ENCODE results near the gene SWSAP1. TPM values are rescaled to one million over a fixed set of nuclear protein-coding genes. Genes with fewer than 3 reads are reported as not detected.
A peak's percentile ranks its signal among the peaks of the same experiment; 100 is the strongest.
"Not testable (repeated sequence)": the region's sequence is repeated elsewhere in the genome, so short reads cannot be mapped to it uniquely, and the experiment has no call there.

Gene SWSAP1, protein sequence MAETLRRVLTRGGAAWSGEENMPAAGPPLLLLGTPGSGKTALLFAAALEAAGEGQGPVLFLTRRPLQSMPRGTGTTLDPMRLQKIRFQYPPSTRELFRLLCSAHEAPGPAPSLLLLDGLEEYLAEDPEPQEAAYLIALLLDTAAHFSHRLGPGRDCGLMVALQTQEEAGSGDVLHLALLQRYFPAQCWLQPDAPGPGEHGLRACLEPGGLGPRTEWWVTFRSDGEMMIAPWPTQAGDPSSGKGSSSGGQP
- 0.66 and 1.4 TPM in 2 replicates for total RNA-seq (2014; rRNA removed; shearing (Covaris generic))
- 1.2 and 2.5 TPM in 2 replicates for polyA plus RNA-seq (2014; cell fraction: nucleus; rRNA removed)

DNA sequence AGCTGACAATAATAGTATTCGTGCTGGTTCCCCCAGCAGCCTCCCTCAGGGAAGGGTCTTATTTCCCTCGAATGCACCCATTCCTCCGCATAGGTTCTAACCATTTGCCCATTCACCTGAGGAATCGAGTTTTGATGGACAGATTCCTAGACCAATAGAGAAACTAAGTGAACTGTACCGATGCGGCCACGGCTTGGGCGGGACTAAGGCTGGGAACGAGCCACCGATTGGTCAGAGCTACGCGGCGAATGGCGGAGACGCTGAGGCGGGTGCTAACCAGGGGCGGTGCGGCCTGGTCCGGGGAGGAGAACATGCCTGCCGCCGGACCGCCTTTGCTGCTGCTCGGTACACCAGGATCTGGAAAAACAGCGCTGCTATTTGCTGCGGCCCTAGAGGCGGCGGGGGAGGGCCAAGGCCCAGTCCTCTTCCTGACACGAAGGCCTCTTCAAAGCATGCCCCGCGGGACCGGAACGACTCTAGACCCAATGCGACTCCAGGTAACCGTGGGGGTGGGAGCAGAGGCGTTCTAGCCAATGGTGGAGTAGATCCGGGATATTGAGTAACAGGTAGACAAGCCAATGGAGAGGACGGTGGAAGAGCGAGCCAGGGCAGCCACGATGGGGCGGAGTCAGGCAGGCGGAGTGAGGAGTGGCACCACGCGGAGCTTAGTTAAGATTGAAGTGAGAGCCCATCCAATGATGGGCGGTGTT is at the start of gene SWSAP1:
Gene SWSAP1, plus strand, starts transcription at position 234 of the 710 bp plus-strand sequence. Its CDS starts 15 bp downstream, at position 249.
- peak; percentile 99 for DNase-seq (ENCODE audit: extremely low read depth, low read depth)

DNA sequence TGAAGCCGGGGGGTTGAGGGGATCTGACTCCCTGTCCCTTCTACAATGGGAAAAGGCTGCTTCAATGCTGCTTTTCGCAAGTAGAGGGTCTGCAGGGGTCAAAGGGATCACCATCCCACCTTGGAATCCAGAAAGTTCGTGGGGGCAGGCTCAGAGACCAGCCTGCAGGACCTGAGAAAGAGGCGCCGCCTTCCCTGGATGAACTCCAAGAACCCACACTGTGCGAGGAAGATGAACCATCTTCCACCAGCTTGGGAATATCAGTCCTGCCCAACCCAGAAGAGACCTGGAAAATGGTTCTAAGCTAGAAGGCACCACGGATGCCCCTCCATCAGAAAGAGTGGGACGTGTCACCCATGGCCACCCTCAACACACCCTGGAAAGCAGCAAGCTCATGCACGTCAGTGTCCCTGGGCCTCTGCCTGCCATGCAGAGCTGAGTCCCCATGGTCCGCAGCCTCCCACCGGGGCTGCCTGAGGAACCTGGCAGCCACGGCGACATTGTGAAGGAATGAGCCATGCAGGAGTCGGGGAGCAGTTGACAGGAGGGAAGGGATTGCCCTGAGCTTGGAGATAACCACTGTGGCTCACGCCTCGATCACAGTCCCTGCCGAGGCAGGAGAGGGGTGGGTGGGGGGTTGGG is 49.6 kb upstream of the SWSAP1 start:
- DNase-seq (ENCODE audit: extremely low read depth, low read depth) = no peak

DNA sequence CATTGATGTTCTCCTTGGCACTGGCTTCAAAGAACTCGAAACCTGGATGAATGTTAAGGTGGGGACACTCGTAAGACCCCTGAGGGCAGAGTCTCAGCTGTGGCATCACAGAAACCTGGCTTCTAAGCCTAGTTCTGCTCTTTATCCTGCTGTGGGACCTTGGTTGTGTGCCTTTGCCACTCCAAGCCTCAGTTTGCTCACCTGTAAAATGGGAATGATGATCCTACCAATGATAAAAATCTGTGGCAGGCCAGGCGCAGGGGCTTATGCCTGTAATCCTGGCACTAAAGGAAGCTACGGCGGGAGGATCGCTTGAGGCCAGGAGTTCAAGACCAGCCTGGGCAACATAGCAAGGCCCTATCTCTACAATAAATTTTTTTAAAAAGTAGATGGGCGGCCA is 48.9 kb upstream of the SWSAP1 start:
- DNase-seq (ENCODE audit: extremely low read depth, low read depth) = no peak

DNA sequence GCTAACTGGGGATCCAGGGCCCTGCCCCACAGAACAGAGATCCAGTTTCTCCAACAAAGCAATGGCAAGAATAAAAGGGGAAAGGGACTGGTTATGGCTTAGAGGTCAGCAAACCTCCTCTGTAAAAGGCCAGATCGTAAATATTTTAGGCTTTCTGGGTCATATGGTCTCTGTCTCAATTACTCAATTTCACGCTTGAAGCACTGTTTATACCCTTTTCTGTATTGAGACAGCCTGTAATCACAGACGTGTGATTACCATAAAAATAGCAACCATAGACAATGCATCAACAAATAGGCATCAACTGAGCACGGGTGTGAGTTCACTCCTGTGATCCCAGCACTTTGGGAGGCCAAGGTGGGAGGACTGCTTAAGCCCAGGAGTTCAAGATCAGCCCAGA is 44.3 kb upstream of the SWSAP1 start:
- no peak for DNase-seq (ENCODE audit: extremely low read depth, low read depth)

DNA sequence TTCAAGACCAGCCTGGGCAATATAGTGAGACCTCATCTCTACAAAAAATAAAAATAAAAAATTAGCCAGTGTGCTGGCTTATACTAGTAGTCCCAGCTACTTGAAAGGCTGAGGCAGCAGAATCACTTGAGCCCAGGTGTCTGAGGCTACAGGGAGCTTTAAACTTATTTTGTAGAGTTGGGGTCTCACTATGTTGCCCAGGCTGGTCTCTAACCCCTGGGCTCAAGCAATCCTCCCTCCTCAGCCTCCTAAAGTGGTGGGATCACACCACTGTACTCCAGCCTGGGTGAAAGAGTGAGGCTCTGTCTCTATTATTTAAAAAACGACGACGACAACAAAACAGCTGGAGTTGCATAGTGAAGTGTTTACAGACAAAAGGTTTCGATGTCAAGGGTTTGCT is 43.0 kb upstream of the SWSAP1 start:
- no peak for DNase-seq (ENCODE audit: extremely low read depth, low read depth)

DNA sequence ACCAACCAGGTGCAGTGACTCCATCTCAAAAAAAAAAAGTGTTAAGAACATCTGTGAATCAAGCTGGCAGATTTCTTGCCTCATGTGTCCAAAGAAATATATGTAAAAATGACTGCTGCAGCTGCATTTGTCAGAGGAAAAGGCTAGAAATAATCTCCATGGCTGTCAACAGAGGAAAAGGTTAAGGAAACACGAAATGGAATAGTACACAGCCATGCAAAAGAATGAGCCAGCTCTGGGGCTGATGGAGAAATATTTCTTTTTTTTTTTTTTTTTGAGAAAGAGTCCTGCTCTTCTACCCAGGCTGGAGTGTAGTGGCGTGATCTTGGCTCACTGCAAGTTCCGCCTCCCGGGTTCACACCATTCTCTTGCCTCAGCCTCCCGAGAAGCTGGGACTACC is 41.6 kb upstream of the SWSAP1 start:
- DNase-seq (ENCODE audit: extremely low read depth, low read depth) = no peak

DNA sequence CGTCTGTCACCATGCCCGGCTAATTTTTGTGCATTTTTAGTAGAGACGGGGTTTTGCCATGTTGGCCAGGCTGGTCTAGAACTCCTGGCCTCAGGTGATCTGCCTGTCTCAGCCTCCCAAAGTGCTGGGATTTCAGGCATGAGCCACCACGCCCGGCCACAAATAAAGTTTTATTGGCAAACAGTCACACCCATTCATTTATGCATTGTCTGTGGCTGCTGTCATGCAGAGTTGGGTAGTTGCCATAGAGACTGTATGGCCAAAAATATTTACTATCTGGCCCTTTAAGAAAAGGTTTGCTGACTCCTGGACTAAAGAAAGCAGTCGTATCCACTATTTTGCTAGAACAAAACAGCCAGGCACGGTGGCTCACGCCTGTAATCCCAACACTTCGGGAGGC is 40.6 kb upstream of the SWSAP1 start:
- DNase-seq (ENCODE audit: extremely low read depth, low read depth) = not testable (repeated sequence)

DNA sequence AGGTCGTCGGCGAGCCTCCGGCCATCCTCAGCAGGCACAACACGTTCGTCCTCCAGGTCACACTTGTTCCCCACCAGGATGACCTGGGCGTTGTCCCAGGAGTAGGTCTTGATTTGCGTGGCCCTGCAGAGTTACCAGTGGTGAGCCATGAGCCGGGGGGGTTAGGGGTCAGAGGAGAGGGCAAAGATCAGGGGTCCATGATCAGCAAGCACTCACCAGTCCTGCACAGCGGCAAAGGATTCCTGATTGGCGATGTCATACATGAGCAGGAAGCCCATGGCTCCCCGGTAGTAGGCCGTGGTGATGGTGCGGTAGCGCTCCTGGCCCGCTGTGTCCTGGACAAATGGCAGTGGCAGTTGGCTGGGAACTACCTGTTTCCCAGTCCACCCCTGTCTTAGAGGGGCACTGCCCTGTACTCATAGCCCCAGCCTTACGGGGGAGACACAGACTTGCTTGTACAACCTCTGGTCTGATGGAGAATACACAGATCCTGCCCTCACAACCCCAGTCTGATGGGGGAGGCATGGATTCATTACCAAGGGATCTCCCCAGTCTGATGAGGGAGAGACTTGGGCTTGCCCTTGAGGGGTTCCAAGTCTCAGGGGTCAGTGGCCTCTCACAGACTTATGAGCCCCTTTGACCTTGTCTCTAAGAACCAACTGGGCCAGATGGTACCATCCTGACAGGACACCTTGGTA is 38.9 kb upstream of the SWSAP1 start:
- DNase-seq (ENCODE audit: extremely low read depth, low read depth) = no peak

DNA sequence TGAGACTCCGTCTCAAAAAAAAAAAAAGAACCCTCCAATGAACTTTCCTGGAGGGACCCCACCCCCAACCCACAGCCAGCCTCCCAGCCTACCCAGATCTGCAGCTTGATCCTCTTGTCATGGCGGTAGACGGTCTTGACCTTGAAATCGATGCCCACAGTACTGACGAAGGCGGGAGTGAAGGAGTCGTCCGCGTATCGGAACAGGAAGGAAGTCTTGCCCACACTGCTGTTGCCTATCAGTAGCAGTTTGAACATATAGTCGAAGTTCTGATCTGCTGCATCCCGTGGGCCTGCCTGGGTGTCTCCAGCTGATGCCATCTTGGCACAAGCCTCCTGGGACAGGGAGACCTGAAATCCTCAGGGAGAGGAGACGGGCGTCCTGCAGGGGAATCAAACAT is 37.4 kb upstream of the SWSAP1 start:
- DNase-seq (ENCODE audit: extremely low read depth, low read depth) = no peak

DNA sequence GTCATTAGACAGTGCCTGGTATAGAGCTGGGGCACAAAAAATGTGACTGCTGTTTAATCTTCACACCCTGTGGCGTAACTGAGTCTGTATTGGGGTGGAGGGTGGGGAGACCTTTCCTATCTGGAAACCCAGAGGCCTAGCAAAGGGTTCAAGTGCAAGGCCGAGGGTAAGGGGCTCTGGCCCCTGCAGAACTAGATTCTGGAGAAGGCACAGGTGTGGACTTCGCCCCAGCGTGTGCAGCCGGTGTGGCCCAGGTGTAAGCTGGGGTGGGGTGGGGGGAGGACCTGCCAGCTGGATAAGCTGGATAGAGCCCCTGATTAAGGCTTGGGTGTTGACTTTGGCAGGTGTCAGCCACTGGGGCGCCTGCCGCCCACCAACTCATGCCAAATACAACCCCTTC is 36.3 kb upstream of the SWSAP1 start:
- no peak for DNase-seq (ENCODE audit: extremely low read depth, low read depth)

DNA sequence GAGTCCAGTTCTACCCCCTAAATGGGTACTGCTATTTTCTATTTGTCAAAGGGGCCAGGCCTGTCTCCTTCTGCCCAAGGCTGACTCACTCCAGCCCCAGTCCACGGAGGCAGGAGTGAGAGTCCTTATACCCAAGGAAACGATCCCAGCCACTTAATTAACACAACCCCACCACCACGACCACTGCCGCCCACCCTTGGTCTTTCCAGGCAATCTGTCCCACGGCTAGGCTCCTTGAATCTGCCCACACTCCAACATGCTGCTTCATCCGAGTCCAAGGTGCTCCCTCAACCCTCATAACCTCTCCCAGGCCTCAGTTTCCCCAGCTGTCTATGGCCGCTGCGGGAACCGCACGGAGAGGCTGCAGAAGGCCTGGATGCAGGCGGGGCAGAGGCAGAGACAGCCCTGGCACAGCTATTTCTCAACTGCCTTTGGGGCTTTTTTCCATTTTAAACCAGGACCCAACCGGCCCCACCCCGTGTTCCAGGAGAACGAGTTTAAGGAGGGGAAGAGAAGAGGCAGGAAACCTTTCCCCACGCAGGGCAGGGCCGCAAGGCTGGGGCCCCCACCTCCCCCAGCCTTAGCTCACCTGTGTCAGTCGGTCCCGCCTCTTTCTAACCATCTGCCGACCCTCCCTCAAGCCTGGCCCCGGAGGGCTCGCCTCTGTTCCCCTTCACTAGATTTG is 35.8 kb upstream of the SWSAP1 start:
- DNase-seq (ENCODE audit: extremely low read depth, low read depth) = no peak

DNA sequence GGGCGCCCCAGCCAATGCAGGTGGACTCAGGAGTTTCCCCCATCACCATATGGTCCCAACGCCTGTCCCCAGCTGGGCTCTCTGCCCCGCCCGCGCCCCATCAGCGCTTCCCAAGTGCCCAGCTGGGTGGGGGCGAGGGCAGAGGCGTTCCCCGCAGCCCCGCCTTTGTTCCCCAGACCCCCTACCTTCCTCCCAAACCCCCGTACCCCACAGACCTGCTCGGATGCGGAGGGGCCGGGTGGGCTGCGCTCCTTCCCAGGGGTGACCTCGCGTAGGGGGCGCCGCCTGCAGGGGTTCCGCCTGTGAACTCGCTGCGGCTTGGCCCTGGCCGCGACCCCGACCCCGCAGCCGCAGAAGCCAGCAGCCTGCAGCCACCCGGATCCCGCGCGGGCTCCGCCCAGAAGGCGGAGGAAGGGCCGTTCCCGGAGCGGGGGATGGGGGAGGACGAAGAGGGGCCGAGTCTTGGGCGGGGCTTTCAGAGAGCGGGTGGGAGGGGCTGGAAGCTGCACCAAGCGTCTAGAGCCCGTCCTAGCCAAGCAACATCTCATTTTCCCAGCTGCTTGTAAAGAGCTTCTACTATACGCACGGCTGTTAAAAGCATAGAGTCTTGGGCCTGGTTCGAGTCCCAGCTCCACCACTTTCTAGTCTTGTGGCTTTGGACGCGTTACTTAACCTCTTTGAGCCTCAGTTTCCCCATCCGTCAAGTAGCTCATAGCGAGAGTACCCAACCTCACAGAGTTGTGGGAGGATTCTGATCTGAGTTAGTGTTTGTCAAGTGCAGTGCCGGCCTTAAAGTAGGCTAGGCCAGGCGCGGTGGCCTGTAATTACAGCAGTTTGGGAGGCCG is 35.0 kb upstream of the SWSAP1 start, which contains the start of gene RAB3D:
Gene RAB3D, minus strand, starts transcription at position 404 of the 845 bp plus-strand sequence. CDS start 2,258 bp downstream, outside the sequence.
- DNase-seq (ENCODE audit: extremely low read depth, low read depth) = peak; percentile 83

DNA sequence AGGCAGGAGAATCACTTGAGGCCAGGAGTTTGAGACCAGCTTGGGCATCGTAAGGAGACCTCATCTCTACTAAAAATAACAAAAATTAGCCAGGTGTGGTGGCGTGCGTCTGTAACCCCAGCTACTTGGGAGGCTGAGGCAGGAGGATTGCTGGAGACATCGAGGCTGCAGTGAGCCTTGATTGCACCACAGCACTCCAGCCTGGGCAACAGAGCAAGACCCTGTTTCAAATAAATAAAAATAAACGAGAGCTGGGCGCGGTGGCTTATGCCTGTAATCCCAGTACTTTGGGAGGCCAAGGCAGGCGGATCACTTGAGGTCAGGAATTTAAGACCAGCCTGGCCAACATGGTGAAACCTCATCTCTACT is 34.4 kb upstream of the SWSAP1 start:
- DNase-seq (ENCODE audit: extremely low read depth, low read depth) = not testable (repeated sequence)

DNA sequence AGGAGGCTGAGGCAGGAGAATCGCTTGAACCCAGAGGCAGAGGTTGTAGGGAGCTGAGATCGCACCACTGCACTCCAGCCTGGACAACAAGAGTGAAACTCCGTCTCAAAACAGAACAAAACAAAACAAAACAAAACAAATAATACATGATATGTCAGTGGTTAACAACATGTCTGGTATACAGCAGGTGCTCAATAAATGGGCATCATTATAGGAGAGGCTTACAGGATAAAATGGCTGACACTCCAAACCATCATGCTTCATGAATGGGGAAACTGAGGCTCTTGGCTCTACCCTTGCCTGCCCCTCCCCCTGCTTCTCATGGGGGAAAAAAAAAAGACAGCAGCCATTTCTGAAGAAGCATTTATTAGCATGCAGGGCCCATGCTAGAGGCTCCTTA is 32.0 kb upstream of the SWSAP1 start:
- no peak for DNase-seq (ENCODE audit: extremely low read depth, low read depth)

DNA sequence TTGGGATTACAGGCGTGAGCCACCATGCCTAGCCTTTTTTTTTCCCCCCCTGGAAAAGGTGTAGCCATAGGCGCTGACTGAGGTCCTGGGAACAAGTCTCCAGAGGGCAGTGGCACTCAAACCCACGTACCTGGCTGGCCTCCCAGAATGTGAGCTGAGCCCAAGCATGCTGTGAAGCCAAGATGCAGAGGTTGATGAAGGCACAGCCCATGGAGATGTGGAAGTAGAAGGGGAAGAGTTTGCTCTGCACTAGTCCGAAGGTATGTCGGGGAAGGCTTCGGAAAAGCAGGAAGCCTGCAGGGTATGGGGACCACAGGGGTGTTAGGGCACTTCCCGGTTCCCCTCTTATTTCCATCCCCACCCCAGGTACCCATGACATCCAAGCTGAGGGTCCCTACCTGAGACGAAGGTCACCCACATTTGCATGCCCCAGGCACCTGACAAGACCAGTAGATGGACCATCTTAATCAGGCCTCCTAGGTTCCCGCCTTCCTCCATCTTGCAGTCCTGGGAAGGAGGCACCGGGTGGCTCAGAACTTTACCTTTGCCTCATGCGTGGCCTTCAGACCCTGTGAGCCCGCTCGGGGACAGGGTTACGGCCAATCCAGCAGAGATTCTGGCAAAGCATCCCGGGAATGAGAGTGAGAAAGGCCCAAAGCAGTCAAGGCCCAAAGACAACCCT is 29.2 kb upstream of the SWSAP1 start:
- no peak for DNase-seq (ENCODE audit: extremely low read depth, low read depth)

DNA sequence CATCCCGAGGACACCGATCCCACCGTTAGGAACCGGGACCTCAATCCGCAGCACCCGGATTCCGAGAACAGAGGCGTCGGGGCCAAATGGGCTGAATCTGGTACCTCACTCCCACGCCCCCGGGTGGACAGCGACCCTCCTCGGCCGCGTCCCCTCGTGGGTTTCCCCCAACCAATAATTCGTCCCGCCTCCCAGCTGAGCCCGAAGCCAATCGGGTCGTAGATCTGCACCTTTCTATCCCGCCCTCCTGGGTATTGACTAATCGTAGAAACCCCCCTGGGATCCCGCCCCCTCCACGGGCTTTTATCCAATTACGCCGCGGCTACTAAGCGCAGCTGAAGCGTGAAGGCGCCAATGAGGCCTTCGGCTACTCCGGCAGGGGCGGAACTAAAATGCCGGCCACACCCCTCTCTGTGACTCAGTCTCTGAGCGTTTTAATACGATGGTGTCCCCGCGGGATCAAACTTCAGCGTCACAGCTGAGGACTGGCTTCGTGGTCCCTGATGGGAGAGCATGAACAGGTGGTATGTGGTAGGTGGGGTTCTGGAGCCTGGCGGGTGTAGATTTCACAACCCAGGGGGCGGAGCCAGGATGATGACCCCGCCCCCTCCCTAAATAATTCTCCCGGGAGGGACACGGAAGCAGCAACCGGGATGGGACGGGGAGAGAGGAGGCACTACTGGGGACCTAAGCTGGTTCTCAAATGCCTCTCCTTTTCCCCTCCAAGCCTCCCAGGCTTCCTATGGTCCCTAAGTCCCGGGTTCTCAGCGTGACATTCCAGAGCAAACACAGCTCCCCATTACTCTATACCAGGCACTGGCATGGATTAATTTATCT is 28.1 kb upstream of the SWSAP1 start, which contains the start of the genes CCDC159 and TMEM205:
Gene CCDC159, plus strand, starts transcription at position 416 of the 837 bp plus-strand sequence. Its CDS starts 88 bp downstream, at position 504.
Gene TMEM205, minus strand, starts transcription at position 165 of the 837 bp plus-strand sequence. CDS start 649 bp downstream, outside the sequence.
- peak; percentile 97 for DNase-seq (ENCODE audit: extremely low read depth, low read depth)

DNA sequence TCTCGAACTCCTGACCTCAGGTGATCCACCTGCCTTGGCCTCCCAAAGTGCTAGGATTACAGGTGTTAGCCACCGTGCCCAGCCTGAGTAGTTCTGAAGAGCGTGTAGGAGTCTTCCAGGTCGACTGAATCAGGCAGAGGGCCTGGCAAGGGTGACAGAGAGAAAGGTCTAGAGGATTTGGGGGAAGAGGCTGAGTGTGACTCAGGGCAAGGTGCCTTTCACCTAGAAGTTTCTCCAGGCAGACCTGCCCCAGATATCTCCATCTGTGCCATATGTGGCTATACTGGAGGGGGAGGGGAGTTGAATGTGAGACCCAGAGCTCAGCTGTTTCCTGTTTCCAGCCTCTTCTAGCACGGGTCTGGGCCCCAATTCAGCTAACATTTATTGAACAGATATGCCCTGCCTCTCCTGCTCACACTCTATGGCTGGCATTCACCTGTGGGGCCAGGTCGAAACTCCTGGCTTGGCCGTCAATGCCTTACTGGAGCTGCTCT is 26.9 kb upstream of the SWSAP1 start:
- no peak for DNase-seq (ENCODE audit: extremely low read depth, low read depth)

DNA sequence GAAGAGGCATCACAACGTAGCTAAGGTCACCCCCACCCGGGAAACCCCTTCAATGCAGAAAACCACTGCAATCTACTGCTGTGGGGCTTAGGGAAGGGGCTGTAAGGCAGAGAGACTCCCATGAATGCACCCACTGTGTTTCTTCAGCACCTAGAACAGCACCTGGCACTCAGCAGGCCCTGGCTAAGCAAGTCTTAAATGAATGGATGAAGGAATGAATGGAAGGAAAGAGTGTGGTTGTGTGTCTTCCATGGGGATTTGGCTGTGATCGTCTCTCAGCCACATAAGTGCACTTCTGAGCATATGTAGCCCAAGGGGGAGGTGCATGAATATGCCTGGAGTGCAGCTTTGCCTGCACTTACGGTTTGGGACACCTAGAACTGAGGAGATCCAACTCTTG is 25.3 kb upstream of the SWSAP1 start:
- DNase-seq (ENCODE audit: extremely low read depth, low read depth) = no peak
